BLaER1 (cell line): ENCODE measurements around the gene ANKRD34B.
A peak's percentile ranks its signal among the peaks of the same experiment; 100 is the strongest.

Experiments
- H3K27ac ChIP-seq: shearing (Covaris generic); formaldehyde crosslinking; 2 replicates; pipeline ENCODE4 v1.8.1; 2022
- H3K27me3 ChIP-seq: shearing (Covaris generic); formaldehyde crosslinking; 2 replicates; pipeline ENCODE4 v1.8.1; 2022
- H3K36me3 ChIP-seq: shearing (Covaris generic); formaldehyde crosslinking; 2 replicates; pipeline ENCODE4 v1.8.1; 2022
- H3K4me1 ChIP-seq: shearing (Covaris generic); formaldehyde crosslinking; 2 replicates; pipeline ENCODE4 v1.8.1; 2022
- H3K4me2 ChIP-seq: shearing (Covaris generic); formaldehyde crosslinking; 2 replicates; pipeline ENCODE4 v1.8.1; 2022
- H3K4me3 ChIP-seq: shearing (Covaris generic); formaldehyde crosslinking; 2 replicates; pipeline ENCODE4 v1.8.1; 2022
- H3K9ac ChIP-seq: shearing (Covaris generic); formaldehyde crosslinking; 2 replicates; pipeline ENCODE4 v1.8.1; 2022
- H3K9me3 ChIP-seq: shearing (Covaris generic); formaldehyde crosslinking; 2 replicates; pipeline ENCODE4 v1.8.1; 2022
- H4K20me1 ChIP-seq: shearing (Covaris generic); formaldehyde crosslinking; 2 replicates; pipeline ENCODE4 v1.8.1; 2022
- Cebpa-rat ChIP-seq: shearing (Covaris generic); IDR thresholded peaks from 2 replicates; pipeline ENCODE4 v1.8.1; 2022

ANKRD34B gene

GRCh38 chr5:80576383-80576782 is 6.3 kb upstream of the ANKRD34B start:
- H3K4me2 ChIP-seq, result no peak overlapping the region
- H3K4me1 ChIP-seq, result no peaks in the 10 kb centered on the region
- peaks cover 5% of the 10 kb centered on the region for H3K27me3 ChIP-seq
- no peaks in the 10 kb centered on the region for H3K36me3 ChIP-seq
- no peak overlapping the region for H3K9ac ChIP-seq
- no peak overlapping the region for H3K4me3 ChIP-seq
- H3K27ac ChIP-seq, result no peak overlapping the region
- TF ChIP-seq Cebpa-rat, result no peak
- H3K9me3 ChIP-seq, result no peaks in the 10 kb centered on the region
- H4K20me1 ChIP-seq, result no peaks in the 10 kb centered on the region

GRCh38 chr5:80573062-80573461 is 3.0 kb upstream of the ANKRD34B start:
- Histone ChIP-seq H3K27ac (no peak overlapping the region), H3K9me3 (peaks cover 21% of the 10 kb centered on the region), H3K36me3 (no peaks in the 10 kb centered on the region), H3K9ac (no peak overlapping the region), H3K4me2 (no peak overlapping the region), H4K20me1 (no peaks in the 10 kb centered on the region), H3K4me3 (no peak overlapping the region), H3K4me1 (peaks cover 12% of the 10 kb centered on the region; the same call in 1 of the 2 replicates), H3K27me3 (peaks cover 39% of the 10 kb centered on the region)
- TF ChIP-seq Cebpa-rat, result no peak

GRCh38 chr5:80569086-80569960 is 757 bp downstream of the ANKRD34B start:
- Histone ChIP-seq H3K27me3 (peaks cover 58% of the 10 kb centered on the region), H3K9ac (no peak overlapping the region), H3K4me3 (peak overlapping the region; percentile 57), H3K36me3 (no peaks in the 10 kb centered on the region), H3K4me2 (peak overlapping the region; percentile 70), H4K20me1 (no peaks in the 10 kb centered on the region), H3K9me3 (peaks cover 21% of the 10 kb centered on the region), H3K4me1 (peaks cover 12% of the 10 kb centered on the region; the same call in 1 of the 2 replicates), H3K27ac (no peak overlapping the region)
- TF ChIP-seq Cebpa-rat, result no peak

GRCh38 chr5:80568251-80568650 is 1.8 kb downstream of the ANKRD34B start:
- Histone ChIP-seq H3K4me2 (no peak overlapping the region), H3K36me3 (no peaks in the 10 kb centered on the region), H3K9ac (no peak overlapping the region), H3K4me1 (peaks cover 12% of the 10 kb centered on the region; the same call in 1 of the 2 replicates), H3K9me3 (peaks cover 21% of the 10 kb centered on the region), H3K27ac (no peak overlapping the region), H3K4me3 (no peak overlapping the region), H3K27me3 (peaks cover 58% of the 10 kb centered on the region), H4K20me1 (no peaks in the 10 kb centered on the region)
- no peak for TF ChIP-seq Cebpa-rat

- Histone ChIP-seq H3K9me3 (peaks cover 21% of the 10 kb centered on the region), H3K4me2 (no peak overlapping the region), H3K4me1 (peaks cover 12% of the 10 kb centered on the region; the same call in 1 of the 2 replicates), H3K9ac (no peak overlapping the region), H3K27me3 (peaks cover 57% of the 10 kb centered on the region), H3K36me3 (no peaks in the 10 kb centered on the region), H3K27ac (no peak overlapping the region), H4K20me1 (no peaks in the 10 kb centered on the region), H3K4me3 (no peak overlapping the region)
- no peak for TF ChIP-seq Cebpa-rat
These were observed 3.3 kb downstream of the ANKRD34B start for GRCh38 chr5:80566711-80567259.

- no peaks in the 10 kb centered on the region for H3K36me3 ChIP-seq
- no peak overlapping the region for H3K9ac ChIP-seq
- no peak for TF ChIP-seq Cebpa-rat
- H3K27me3 ChIP-seq, result peaks cover 42% of the 10 kb centered on the region
- no peak overlapping the region for H3K27ac ChIP-seq
- H3K9me3 ChIP-seq, result peaks cover 15% of the 10 kb centered on the region
- H4K20me1 ChIP-seq, result no peaks in the 10 kb centered on the region
- no peak overlapping the region for H3K4me3 ChIP-seq
- peaks cover 12% of the 10 kb centered on the region; the same call in 1 of the 2 replicates for H3K4me1 ChIP-seq
- no peak overlapping the region for H3K4me2 ChIP-seq
These were observed 4.8 kb downstream of the ANKRD34B start for GRCh38 chr5:80565330-80565729.

- H3K9me3 ChIP-seq, result no peaks in the 10 kb centered on the region
- no peak overlapping the region for H3K27ac ChIP-seq
- H3K9ac ChIP-seq, result no peak overlapping the region
- no peak for TF ChIP-seq Cebpa-rat
- no peaks in the 10 kb centered on the region for H3K36me3 ChIP-seq
- no peaks in the 10 kb centered on the region for H3K27me3 ChIP-seq
- H3K4me2 ChIP-seq, result no peak overlapping the region
- no peaks in the 10 kb centered on the region for H3K4me1 ChIP-seq
- H4K20me1 ChIP-seq, result no peaks in the 10 kb centered on the region
- H3K4me3 ChIP-seq, result no peak overlapping the region
These were observed 10.8 kb downstream of the ANKRD34B start for GRCh38 chr5:80559244-80559643.

GRCh38 chr5:80555099-80555498 is 15.0 kb downstream of the ANKRD34B start:
- H4K20me1 ChIP-seq, result no peaks in the 10 kb centered on the region

GRCh38 chr5:80554646-80555045 is 15.4 kb downstream of the ANKRD34B start:
- Histone ChIP-seq H3K4me2 (no peak overlapping the region), H3K9me3 (no peaks in the 10 kb centered on the region), H4K20me1 (no peaks in the 10 kb centered on the region), H3K27ac (no peak overlapping the region), H3K9ac (no peak overlapping the region), H3K4me3 (no peak overlapping the region), H3K4me1 (no peaks in the 10 kb centered on the region), H3K27me3 (no peaks in the 10 kb centered on the region), H3K36me3 (no peaks in the 10 kb centered on the region)
- no peak for TF ChIP-seq Cebpa-rat

More at GRCh38 chr5:80555099-80555498, 15.0 kb downstream of the ANKRD34B start:
- H3K36me3 ChIP-seq, result no peaks in the 10 kb centered on the region
- H3K4me3 ChIP-seq, result no peak overlapping the region
- no peaks in the 10 kb centered on the region for H3K9me3 ChIP-seq
- TF ChIP-seq Cebpa-rat, result no peak
- H3K9ac ChIP-seq, result no peak overlapping the region
- no peaks in the 10 kb centered on the region for H3K27me3 ChIP-seq
- no peak overlapping the region for H3K27ac ChIP-seq
- no peaks in the 10 kb centered on the region for H3K4me1 ChIP-seq
- H3K4me2 ChIP-seq, result no peak overlapping the region

- Histone ChIP-seq H3K4me2 (no peak overlapping the region), H3K36me3 (no peaks in the 10 kb centered on the region), H4K20me1 (no peaks in the 10 kb centered on the region), H3K4me1 (no peaks in the 10 kb centered on the region), H3K9me3 (no peaks in the 10 kb centered on the region; the same call in 1 of the 2 replicates), H3K9ac (no peak overlapping the region), H3K4me3 (no peak overlapping the region), H3K27ac (no peak overlapping the region), H3K27me3 (no peaks in the 10 kb centered on the region)
- TF ChIP-seq Cebpa-rat, result no peak
These were observed 28.7 kb downstream of the ANKRD34B start for GRCh38 chr5:80541392-80541791.
